ENCODE measurements around the gene MCOLN3.

MCOLN3 gene

DNA sequence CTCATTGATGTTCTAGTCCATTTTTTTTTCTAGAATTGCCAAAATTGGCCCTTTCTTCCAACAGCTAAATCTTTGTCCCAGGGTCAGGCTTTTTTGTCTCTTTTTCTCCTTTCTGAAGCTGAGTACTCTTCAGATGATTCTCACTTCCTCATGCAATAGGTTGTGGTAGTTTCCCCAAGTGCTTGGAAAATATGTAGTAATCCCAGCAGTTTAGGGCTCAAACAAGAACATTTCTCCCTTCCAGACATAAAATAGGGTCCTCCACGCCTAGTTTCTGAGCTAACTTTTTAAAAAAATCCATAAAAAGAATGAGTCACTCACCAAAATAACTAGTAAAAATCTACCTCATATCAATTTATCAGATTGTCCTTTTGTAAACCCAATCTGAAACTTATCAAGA lies 10.0 kb upstream of the MCOLN3 start:
- TF ChIP-seq, protein P1, sequence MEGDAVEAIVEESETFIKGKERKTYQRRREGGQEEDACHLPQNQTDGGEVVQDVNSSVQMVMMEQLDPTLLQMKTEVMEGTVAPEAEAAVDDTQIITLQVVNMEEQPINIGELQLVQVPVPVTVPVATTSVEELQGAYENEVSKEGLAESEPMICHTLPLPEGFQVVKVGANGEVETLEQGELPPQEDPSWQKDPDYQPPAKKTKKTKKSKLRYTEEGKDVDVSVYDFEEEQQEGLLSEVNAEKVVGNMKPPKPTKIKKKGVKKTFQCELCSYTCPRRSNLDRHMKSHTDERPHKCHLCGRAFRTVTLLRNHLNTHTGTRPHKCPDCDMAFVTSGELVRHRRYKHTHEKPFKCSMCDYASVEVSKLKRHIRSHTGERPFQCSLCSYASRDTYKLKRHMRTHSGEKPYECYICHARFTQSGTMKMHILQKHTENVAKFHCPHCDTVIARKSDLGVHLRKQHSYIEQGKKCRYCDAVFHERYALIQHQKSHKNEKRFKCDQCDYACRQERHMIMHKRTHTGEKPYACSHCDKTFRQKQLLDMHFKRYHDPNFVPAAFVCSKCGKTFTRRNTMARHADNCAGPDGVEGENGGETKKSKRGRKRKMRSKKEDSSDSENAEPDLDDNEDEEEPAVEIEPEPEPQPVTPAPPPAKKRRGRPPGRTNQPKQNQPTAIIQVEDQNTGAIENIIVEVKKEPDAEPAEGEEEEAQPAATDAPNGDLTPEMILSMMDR (IDR thresholded peaks at IDR 0.05; ENCODE audit: control insufficient read depth, extremely low read depth, insufficient read depth): no peak
- no peak for DNase-seq (ENCODE audit: low read depth)
- no peak overlapping the region for H3K4me3 ChIP-seq (ENCODE audit: low read depth, low read length)

DNA sequence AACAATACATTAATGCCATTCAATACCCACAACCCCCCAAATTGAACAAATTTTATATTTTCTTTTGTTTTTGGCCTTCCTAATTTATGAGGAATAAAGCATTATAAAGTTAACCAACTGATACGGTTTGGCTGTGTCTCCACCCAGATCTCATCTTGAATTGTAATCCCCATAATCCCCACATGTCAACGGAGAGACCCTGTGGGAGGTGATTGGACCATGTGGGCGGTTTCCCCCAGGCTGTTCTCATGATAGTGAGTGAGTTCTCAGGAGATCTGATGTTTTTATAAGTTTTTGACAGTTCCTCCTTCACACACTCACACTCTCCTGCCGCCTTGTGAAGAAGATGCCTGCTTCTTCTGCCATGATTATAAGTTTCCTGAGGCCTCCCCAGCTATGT lies 6.4 kb upstream of the MCOLN3 start:
- TF ChIP-seq, protein P1 (IDR thresholded peaks at IDR 0.05; ENCODE audit: control insufficient read depth, extremely low read depth, insufficient read depth): no peak
- H3K4me3 ChIP-seq (ENCODE audit: low read depth, low read length): no peak overlapping the region
- no peak for DNase-seq (ENCODE audit: low read depth)

DNA sequence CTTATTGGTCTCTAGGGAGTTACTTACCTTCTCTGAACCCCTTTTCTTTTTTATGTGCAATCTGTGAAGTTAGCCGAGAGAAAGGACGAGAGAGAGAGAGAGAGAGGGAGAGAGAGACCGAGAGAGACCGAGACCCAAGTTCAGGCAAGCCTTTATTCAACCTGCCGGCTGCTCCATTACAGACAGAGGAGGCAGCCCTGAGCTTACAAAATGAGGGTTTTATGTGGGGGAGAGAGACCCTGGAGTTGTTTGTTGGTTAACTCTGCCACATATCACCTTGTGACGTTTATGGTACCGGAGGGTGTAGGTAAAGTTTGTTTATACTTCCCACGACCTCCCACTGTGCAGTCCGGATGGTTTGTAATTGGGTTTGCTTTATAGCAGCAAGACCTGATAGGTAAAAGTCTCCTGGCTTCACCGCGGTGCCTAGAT lies 1.5 kb upstream of the MCOLN3 start:
- no peak for DNase-seq (ENCODE audit: low read depth)
- no peak overlapping the region for H3K4me3 ChIP-seq (ENCODE audit: low read depth, low read length)
- TF ChIP-seq, protein P1 (IDR thresholded peaks at IDR 0.05; ENCODE audit: control insufficient read depth, extremely low read depth, insufficient read depth): no peak

DNA sequence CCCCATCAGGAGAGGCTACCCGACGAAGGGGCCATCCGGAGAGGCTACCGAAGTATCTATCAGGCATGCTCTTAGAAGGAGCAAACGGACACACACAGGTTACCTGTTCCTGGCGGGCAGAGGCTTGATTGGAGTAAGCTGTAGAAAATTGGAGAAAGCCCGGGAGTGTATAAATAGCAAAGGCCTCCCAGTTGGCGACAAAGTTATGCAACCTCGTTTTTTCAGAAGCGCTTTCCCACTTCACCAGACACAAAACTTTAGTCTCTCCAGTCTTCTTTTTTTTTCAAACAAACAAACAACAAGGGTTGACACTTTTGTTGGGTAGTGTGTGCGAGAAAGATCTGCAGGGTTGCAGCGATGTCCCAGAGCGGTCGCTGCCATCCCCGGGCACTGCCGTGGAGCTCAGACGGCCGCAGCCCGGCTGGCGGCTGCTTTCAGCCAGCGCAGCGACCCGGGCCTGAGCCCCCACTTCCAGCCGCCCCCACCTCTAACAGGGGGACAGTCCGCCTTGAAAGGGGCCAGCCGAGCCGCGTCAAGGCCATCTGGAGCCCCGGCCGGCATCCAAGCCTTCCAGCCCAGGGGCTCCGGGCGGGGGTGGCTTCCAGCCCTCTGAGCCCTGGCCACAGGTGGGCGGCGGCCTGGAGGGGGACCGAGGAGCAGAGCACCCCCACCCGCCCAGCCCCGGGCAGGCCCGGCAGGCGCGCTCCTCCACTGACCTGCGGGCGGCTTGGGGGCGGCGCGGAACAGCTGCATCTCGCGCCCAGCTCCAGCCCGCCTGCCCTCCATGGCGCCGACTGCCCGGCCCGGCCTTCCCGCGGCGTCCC lies 616 bp downstream of the MCOLN3 start:
- DNase-seq (ENCODE audit: low read depth): no peak
- no peak overlapping the region for H3K4me3 ChIP-seq (ENCODE audit: low read depth, low read length)
- TF ChIP-seq, protein P1 (IDR thresholded peaks at IDR 0.05; ENCODE audit: control insufficient read depth, extremely low read depth, insufficient read depth): no peak

DNA sequence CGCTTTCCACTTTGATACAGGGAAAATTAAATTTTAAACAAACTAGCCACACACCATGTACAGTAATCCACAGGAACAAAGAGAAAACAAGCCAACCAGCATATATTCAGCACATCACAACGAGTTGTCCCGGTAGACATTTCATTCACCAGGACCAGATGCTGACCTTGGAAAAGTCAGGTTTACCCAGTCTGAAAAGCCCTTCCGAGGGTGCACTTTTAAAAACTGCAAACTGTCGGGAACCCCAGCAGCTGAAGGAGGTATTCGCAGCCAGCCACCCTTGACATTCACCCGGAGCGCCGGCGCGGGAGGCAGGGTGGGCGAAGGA lies 1.2 kb downstream of the MCOLN3 start:
- no peak for DNase-seq (ENCODE audit: low read depth)
- H3K4me3 ChIP-seq (ENCODE audit: low read depth, low read length): no peak overlapping the region
- TF ChIP-seq, protein P1 (IDR thresholded peaks at IDR 0.05; ENCODE audit: control insufficient read depth, extremely low read depth, insufficient read depth): no peak

DNA sequence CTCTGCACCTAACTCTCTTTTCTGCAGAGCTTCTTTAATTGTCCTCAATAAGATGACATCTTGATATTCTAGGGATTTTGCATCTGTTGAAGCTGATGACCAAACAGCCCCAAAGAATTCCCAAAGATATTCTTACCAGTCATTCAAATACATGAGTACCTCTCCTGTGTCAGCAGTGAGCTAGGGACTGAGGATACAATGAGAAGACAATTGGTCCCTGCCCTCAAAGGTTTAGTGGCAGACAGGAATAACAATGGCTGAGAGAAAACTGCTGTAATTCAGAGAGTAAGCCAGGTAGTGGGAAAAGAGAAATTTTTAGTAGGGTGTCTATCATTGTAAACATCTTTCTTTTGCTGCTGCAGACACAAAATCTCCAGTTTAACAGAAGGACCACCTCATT lies 5.9 kb downstream of the MCOLN3 start:
- TF ChIP-seq, protein P1 (IDR thresholded peaks at IDR 0.05; ENCODE audit: control insufficient read depth, extremely low read depth, insufficient read depth): no peak
- no peak overlapping the region for H3K4me3 ChIP-seq (ENCODE audit: low read depth, low read length)
- no peak for DNase-seq (ENCODE audit: low read depth)

DNA sequence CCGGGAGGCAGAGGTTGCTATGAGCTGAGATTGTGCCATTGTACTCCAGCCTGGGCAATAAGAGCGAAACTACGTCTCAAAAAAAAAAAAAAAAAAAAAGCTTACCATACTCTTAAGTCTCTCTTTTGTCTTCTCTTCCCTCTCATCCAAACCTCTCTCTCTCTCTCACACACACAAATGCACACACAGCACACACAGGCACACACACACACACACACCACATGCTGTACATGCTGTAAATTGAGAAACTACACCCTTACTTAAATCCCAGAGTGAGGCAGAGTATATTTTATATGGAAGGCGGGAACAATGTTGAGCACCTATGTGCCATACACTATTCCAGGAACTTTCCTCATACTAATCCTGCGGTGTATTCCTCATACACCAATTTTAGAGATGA lies 6.5 kb downstream of the MCOLN3 start:
- TF ChIP-seq, protein P1 (IDR thresholded peaks at IDR 0.05; ENCODE audit: control insufficient read depth, extremely low read depth, insufficient read depth): no peak
- no peak for DNase-seq (ENCODE audit: low read depth)

More for the DNA sequence above, 6.5 kb downstream of the MCOLN3 start:
- H3K4me3 ChIP-seq (ENCODE audit: low read depth, low read length): no peak overlapping the region
